Jurkat, Clone E6-1 (cell line): ENCODE measurements around the gene TNIK.

Experiments
- DNase-seq: peaks from one replicate; pipeline ENCODE4 v3.0.0-alpha.2; 2011; ENCODE audit warnings: low read depth, low spot score
- H3K4me3 ChIP-seq: 2 replicates; pipeline ENCODE4 v1.5.1; 2011; ENCODE audit warnings: mild to moderate bottlenecking, low read length, control low read depth, moderate library complexity

The TNIK gene

DNA sequence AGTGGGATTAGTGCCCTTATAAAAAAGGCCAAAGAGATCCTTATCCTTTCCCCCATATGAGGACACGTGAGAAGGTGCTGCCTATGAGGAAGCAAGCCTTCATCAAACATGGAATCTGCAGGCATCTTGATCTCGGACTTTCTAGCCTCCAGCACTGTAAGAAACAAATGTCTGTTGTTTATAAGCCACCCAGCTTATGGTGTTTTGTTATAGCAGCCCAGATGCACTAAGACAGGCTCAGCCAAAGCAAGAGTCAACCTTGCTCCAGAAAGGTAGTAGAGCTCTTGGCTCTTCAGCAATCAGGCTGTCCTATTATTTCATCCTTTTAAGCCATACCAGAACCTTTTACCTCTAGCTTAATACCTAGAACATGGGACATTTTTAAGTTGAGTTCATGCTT lies 12.3 kb upstream of the TNIK start:
- no peak overlapping the region for H3K4me3 ChIP-seq
- no peak for DNase-seq

DNA sequence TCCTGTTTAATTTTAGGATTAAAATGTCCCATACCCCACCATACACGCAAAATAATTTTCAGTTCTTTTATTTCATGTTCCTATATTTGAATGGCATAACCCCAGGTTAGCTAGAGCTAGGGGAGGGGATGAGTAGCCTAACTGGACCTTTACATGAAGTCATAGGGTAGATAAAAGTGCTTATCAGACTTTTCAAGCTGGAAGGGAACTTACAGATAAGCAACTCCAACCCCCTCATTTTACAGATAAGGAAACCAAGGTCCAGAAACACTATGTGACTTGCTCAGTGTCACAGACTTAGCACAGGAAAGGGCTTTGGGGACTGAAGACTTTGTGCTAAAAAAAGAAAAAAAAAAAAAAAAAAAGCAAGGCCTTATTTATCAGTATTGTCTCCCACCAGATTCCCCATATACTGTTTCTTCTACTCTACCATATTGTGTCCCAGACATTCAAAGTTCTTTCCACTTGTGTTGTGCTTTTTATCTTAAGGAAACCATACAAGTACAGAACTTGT lies 10.6 kb upstream of the TNIK start:
- no peak for DNase-seq
- H3K4me3 ChIP-seq = no peak overlapping the region

DNA sequence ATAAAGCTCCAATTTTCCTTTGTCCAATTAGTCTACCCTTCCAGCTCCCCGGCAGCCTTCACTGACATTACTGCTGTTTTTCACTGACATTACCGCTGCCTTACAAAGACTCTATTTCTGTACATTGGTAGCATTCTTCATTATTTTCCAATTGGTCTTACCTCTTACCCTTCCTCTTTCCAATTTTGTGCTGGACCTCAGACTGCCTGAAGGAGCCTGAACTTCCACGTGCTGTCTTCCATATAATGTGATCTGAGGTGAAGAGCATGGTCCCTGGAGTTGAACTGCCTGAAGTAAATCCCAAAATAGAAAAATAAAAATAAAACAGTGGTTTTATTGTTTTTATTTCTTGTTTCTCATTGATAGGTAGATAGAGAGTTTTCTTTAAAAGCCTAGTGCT lies 9.2 kb upstream of the TNIK start:
- no peak overlapping the region for H3K4me3 ChIP-seq
- no peak for DNase-seq

DNA sequence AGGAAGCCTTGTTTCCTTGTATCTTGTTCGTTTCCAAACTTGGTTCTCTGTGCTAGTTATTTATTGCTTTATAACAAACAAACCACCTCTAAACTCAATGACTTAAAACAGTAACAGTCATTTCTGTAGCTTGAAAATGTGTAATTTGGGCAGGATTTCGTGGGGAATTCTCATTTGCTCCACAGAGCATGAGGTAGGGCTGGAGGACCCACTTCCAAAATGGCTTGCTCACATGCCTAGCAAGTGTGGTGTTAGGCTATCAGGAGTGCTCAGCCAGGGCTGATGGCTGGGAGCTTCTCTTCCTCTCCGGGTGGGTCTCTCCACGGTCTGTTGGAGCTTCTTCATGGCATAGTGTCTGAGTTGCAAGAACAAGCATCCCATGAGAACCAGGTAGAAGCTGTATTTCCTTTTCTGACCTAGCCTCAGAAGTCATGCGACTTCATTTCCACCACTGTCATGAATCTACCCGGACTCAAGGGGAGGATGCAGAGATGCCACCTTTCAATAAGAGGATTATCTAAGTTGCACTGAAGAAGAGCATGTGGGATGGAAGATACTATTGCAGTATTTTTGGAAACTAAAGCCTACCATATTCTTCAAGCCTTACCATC lies 8.2 kb upstream of the TNIK start:
- H3K4me3 ChIP-seq = no peak overlapping the region
- DNase-seq = no peak

DNA sequence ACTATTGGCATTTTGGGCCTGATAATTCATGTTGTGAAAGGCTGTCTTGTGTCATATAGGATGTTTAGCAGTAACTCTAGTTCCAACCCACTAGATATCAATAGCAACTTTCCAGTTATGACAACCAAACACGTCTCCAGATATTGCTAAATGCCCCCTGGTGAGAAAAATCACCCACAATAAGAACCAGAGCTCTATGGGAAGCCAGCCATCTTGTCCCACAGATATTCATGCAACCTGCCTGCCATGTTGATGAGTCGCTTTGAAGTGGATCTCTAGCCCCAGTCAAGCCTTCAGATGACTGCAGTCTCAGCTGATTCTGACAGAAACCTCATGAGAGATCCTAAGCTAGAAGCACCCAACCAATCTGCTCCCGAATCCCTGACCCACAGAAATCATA lies 5.6 kb upstream of the TNIK start:
- no peak overlapping the region for H3K4me3 ChIP-seq
- DNase-seq = no peak

DNA sequence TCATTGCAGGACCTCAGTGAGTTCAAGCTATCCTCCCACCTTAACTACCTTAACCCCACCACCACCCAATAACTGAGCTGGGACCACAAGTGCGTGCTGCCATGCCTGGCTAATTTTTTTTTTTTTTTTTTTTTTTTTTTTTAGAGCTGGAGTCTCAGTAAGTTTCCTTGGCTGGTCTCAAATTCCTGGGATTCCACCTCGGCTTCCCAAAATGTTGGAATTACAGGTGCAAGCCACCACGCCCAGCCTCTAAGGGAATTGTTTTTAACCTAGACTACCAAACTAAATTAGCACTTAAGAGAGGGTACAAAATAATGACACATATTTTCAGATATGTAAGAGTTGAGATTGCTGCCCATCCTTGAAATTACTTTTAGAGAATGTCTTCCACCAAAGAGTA lies 4.3 kb upstream of the TNIK start:
- DNase-seq = no peak
- H3K4me3 ChIP-seq = no peak overlapping the region

DNA sequence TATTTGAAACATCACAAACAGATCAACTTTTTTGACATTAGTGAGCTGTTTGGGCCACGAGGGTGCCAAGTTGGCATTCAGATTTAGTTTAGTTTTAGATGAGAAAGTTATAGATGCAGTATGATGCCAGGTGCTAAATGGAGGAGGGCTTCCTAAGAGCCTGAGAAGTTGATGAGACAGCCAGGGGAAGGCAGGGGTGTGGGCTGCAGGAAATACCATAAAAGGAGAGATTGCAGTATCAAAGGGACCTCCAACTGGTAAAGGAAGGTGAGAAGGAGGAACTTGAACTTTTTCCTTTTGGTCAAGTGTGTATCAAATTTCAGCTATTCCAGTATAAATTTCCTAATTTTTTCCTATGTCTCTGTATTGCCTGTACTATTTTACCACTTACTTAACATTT lies 2.0 kb upstream of the TNIK start:
- DNase-seq = peak; percentile 54

DNA sequence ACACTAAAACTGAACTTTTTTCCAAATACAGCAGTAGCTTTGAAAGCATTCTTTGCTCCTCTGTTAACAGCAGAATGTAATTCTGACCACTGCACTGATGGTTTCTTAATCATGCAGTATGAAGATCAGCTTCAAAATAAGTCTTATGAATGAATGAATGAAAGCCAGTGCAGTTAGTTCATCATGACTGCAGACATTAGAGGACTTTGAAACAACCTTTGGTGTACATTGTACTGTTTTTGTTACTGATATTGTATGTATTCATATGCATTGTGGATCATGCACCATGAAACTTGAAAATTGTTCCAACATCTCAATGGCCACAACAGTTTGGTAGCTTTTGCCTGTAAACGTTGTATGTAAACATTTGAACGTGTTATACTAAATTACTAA lies 1.3 kb upstream of the TNIK start:
- no peak overlapping the region for H3K4me3 ChIP-seq
- DNase-seq = no peak

More for the DNA sequence above, 2.0 kb upstream of the TNIK start:
- H3K4me3 ChIP-seq = no peak overlapping the region

DNA sequence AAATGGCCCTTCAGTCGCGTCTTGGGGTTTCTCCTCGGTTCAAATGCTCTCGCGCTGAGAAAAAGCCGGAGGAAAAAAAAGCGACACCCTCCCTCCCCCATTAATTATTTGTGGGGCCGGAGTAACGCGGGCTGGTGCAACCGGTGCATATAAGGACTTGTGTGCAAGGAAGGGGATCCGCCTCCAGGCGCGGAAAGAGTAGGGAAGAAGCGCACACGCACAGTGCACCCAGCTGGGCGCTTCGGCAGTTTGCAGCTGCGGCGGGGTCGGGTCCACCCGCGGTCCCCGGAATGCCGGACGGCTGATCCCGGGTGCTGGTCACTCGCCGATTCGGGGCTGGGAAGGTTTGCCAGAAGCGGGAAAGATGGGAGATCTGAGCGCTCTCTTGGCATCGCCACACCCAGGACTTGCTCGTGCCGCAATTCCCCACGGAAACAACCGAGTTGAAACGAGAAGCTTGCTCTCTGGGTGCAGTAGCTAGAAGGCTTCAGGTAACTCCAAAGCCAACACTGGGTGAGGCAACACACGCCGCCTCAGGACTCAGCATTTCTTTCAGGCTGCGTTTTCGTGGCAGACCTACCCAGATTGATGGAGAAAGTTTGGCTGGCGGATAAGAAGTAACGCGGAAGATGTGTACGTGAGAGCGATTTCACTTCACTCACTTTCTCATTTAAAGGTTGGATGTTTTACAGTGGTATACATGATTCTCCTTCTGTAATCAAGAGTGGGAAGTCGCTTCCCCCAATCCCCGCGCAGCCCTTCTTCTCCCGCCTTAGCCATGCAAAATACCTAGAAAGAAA lies 720 bp upstream of the TNIK start:
- DNase-seq = no peak
- peak overlapping the region; percentile 66 for H3K4me3 ChIP-seq

DNA sequence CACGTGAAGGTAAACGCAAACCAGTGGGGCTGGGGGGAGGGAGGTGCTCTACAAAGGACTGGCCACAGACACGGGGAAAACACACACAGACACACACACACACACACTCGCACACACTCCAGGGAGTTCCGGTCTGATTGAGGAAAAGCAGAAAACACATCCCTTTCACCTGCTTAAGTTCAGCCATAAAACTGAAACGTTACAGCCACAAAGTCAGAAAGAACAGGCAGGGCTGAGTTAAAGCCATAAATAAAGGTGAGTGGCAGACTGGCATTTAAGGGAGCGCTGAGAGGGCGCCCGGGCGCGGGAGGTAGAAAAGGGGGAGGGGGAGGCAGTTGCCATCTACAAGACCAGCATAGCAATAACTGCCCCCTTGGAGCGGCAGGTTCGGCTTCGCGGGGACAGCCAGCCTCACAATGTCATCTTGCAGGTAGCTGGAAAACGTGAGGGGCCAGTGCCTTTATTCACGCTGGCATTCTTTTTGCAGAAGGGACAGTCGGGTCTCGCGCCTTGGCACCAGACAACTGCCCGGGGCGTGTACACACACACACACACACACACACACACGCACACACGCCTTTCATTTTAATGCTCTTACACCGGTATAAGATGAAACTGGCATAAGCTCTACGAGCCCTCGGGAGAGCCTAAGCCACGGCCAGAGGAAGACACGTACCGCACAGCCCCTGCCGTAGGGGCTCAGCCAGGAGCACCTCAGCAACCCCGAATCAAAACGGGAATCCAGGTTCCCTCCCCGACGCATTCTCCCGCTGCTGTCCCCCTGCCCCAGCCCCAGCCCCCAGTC lies 866 bp downstream of the TNIK start:
- DNase-seq = no peak
- peak overlapping the region; percentile 66 for H3K4me3 ChIP-seq

DNA sequence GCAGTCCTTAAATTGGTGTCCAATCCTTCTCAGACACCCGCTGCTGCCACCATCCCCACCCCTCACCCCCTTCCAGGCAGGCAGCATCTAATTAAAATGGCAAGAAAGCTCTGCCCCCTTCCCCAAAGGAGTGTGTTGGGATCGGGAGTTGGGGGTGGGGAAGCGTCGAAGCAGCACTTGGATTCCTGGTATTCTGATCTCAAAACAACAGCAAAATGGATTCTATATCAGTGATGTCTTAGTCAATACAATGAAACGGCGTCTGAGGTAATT lies 1.4 kb downstream of the TNIK start:
- DNase-seq = no peak
- H3K4me3 ChIP-seq = peak overlapping the region; percentile 66

DNA sequence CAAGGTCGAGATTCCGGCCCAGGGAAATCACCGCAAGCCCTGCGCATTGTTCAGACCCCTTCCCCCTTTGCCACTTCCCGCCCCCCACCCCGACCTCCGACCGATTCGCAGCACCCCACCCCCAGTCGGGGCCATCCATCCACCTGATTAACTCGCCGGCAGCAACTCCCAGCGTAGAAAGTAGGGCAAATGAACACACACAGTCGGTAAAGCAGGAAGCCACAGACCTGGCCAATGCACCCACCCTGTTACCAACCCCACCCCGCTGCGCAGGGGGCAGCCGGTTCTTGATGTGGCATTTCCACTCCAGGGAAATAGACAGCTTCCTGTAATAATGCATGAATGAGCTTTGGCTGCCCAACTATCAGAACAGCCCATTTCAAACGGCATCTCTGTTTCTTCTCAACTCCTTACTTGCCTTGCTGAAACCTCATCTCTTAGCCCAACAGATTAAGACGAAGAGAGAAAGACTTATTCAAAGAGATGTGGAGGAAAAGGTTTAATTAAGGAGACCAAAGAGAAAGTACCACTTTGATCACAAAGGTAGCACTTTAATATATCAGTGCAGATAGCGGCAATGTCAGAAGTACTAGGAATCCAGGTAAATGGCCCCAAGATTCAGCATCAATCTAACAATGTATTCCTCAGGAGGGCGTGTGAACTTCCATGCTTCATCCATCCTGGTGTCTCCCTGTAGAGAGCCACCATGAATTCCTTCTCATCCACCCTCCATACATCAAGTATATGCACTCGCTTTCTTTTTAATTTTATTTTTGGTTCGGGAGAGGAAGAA lies 1.9 kb downstream of the TNIK start:
- peak; percentile 53 for DNase-seq
- no peak overlapping the region for H3K4me3 ChIP-seq

DNA sequence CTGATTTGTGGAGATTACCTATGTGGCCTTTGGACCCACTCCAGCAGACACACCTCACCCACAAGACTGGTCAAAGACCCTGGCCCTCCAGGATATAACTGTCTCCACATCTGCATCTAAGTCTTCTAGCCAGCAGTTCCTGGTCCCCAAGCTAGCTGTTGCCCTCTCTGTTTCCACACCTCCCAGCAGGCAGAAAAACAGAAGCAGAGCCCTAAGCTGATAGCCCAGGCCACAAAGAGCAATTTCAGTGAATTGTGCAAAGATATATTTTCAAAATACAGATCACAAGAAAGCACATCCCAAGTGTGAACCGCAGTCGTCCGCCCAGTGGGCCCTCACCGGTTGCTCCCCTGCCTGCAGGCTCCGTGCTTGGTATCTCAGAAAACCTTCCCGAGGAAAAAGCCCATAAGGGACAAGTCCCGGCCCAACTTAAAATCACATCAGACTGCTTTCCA lies 2.6 kb downstream of the TNIK start:
- DNase-seq = no peak
- no peak overlapping the region for H3K4me3 ChIP-seq

DNA sequence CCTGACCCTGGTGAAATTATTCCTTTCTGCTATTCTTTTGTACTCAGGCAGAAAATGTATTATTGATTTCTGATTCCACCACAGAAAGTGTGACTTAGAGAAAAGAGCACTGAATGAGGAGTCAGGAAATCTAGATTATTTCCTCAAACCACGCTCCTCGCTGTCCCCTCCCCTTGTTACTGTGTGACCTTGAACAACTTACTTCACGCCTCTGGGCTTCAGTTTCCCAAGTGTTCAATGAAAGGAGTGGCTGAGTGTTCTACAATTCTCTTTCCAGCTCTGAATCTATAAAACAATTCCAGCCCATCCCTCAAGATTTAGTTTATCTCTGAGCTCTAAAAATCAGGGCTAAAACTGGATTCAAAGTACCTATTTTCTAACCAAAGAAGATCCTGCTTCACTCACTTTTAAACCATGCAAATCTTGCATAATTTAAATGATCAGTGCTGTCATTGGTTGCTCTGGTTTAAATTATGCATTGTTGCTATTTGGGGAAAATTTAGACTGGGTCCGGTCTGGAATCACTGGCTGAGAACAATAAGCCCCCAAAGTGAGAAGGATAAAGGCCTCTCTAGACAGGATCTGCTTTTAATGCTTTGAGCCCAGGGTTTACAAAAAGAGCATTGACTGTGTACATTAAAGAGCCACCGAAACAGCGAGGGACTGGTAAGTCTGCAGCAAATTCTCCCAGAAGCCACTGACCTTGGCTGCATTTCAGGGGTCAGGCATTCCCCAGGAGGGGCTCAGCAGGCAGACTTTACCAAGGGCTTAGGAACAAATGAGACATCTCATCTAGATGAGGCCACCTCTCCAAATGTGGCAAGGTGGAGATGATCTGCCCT lies 3.2 kb downstream of the TNIK start:
- DNase-seq = no peak
- H3K4me3 ChIP-seq = no peak overlapping the region

DNA sequence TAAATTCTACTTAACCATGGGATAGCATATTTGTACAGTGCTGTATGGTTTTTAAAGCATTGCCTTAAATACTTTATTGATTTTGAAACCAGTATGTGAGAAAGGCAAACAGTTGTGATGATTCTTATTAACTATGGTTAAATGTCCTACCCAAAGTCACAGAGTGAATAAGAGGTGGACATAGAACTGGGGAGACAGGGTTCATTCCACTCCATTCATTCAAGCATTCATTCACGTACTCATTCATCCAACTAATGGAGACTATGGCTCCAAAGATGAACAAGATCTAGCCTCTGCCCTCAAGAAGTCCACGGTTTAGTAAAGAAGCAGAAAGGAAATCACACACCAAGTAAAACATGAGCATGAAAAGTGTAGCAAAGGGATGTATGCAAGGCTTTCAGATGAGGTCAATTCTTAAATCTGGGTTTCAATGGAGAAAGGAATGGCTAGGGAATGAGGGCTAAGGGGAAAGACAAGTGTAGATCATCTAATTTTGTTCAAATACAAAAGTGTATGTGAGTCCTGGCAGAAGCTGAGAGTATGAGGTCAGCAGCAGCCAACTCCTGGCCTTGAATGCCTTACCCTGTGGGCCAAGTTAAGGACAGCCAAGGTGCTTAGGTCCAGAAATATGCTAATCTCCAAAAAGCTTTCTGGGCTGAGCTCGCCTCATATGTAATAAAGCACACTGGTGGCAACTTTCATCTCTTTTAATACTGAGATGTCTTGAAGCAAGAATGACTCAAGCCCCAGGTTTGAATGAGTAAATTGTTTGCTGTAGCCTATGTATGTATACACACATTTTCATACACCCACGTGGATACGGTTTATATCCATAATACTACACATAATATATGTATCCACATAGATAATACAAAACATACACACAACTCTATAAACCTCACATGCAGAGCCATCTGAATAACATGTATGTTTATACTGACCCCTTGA lies 4.3 kb downstream of the TNIK start:
- H3K4me3 ChIP-seq = no peak overlapping the region
- no peak for DNase-seq

DNA sequence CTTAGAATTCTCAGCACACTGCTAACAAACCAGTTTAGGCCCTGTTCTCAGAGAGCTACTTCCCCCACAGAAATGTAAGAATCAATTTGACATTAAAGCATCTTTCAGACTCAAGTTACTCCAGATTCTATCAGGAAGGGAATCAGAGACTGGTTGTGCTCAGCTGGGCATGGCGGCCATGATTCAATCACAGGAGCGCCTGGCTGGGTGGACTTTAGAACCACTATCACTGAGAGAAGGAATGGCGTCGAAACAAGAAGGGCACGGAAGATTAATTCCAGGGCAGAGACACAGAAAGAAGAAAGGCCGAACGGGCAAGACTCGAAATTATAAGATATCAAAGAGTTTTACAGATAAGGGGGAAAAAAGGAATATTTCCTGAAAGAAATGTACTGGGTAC lies 6.2 kb downstream of the TNIK start:
- no peak for DNase-seq
- H3K4me3 ChIP-seq = no peak overlapping the region

DNA sequence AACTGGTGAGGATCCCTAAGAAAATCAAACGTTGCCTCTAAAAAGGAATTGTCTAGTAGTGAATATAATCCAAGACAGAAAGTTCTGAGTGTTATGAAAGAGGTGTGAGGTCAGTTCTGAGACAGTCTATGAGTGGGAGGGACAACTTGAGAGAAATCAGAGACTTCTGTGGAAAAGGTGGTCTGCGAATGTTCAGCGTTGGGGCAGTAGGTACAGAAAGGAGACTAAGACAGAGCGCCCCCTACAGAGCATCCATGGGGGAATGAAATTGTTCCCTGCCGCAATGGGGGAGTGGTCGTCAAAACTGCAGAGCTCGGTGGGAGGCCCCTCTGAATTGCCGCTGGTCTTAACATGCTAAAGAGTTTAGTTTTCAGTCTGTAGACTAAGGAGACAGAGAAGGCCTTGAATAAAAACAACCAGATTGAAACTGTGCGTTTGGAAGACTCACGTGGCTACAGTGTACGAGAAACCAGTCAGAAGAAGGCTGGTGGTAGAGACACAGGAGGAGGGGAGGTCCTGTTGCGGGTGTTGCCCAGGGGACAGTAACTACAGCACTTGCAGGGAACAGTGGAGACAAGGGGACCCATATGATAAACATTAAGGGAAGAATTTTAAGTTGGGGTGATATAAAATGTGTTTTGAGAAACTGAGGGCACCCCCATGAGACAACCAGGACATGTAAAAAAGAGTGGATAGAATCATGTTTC lies 6.9 kb downstream of the TNIK start:
- no peak overlapping the region for H3K4me3 ChIP-seq
- DNase-seq = no peak
